Kidney (tissue), 14 donors: Measurements from ENCODE around the gene RXFP3. TPM values are rescaled to one million over a fixed set of nuclear protein-coding genes. Genes with fewer than 3 reads are reported as not detected.
A peak's percentile ranks its signal among the peaks of the same experiment; 100 is the strongest.

ENCODE experiments used
- DNase-seq, 5 donors: peaks; one replicate each; pipeline ENCODE4 v3.0.0-alpha.2; 2013 to 2020
- FAIRE-seq: peaks from 2 replicates; lab custom pipeline; 2012; peaks lifted over from hg19 to GRCh38; lab: Jason Lieb, UNC
- H3K27ac ChIP-seq, 2 donors: one replicate each; pipeline ENCODE4 v1.7.0; 2013; ENCODE audit warnings: low read depth in 2 of 2, low read length in 2 of 2, inconsistent platforms in 1 of 2
- H3K27me3 ChIP-seq: one replicate; pipeline ENCODE4 v1.7.1; 2013; ENCODE audit warnings: low read length, inconsistent platforms; ENCODE audit not compliant: control insufficient read depth, insufficient read depth
- H3K36me3 ChIP-seq, 3 donors: one replicate each; pipeline versions ENCODE4 v1.7.0 to v1.7.1; 2013; ENCODE audit warnings: low read length in 3 of 3, control low read depth in 1 of 3, inconsistent platforms in 1 of 3; ENCODE audit not compliant: insufficient read depth in 3 of 3, control insufficient read depth in 2 of 3
- H3K4me1 ChIP-seq, 3 donors: one replicate each; pipeline versions ENCODE4 v1.7.0 to v1.7.1; 2013; ENCODE audit warnings: low read length in 3 of 3, inconsistent platforms in 1 of 3, low read depth in 1 of 3; ENCODE audit not compliant: control insufficient read depth in 2 of 3, insufficient read depth in 2 of 3
- H3K4me3 ChIP-seq, 3 donors: one replicate each; pipeline versions ENCODE4 v1.7.0 to v1.8.1; 2013; ENCODE audit warnings: low read length in 3 of 3, control low read depth in 1 of 3, inconsistent platforms in 1 of 3
- H3K9ac ChIP-seq, 3 donors: one replicate each; pipeline versions ENCODE4 v1.7.0 to v1.7.1; 2013; ENCODE audit warnings: low read length in 3 of 3, control low read depth in 1 of 3, inconsistent platforms in 1 of 3
- H3K9me3 ChIP-seq, 3 donors: one replicate each; pipeline versions ENCODE4 v1.7.0 to v1.7.1; 2013; ENCODE audit warnings: low read length in 3 of 3, control low read depth in 1 of 3, inconsistent platforms in 1 of 3; ENCODE audit not compliant: control insufficient read depth in 2 of 3, insufficient read depth in 1 of 3
- CTCF ChIP-seq: IDR thresholded peaks from 3 replicates; pipeline ENCODE4 v1.5.1; 2012; ENCODE audit warnings: mild to moderate bottlenecking, moderate library complexity, borderline replicate concordance; ENCODE audit not compliant: insufficient read depth; ENCODE audit errors: extremely low read depth
- intact Hi-C: fragments of 100-400 bp; cut with DNase I; formaldehyde crosslinking; loops from one replicate; pipeline ENCODE4 v1.11.1; 2022
- polyA plus RNA-seq: library from polyadenylated mRNA; stranded (reverse); fragments of 350-450 nt; fragmentation: Illumina TruSeq; extraction: RNeasy Lipid Tissue Mini Kit (QIAGEN cat#74804); gene quantifications from one replicate; pipeline ENCODE4 v1.2.3, GENCODE V29; 2014; ENCODE audit warnings: low read depth, low replicate concordance; ENCODE audit not compliant: insufficient read depth
- total RNA-seq: library from RNA; stranded (reverse); fragmentation: NEBNext Ultra II Directional; extraction: Animal tissue kit (Norgen Biotek cat#: 25700); gene quantifications from one replicate; pipeline ENCODE4 v1.2.1, GENCODE V29; 2021
- donor health status: control.
- donor health status: control.
- donor health status: control.
- donor health status: control.
- donor health status: control.
- donor health status: DM: yes; HTN: yes; CAD: no.
- donor health status: Normal renal cell carcinoma (clear cell type).

Gene RXFP3
- total and polyA plus RNA-seq, 2 donors from 2014 or later, result not detected

- intact Hi-C loops, result no loop called here
- Histone ChIP-seq H3K27ac (no peak overlapping the region), H3K27me3 (no peaks in the 10 kb centered on the region), H3K4me1 (no peaks in the 10 kb centered on the region), H3K36me3 (peaks cover 0 to 5% (median 2%) of the 10 kb centered on the region in 3 donors), H3K9ac (no peak overlapping the region), H3K9me3 (peaks cover 0 to 6% (median 0%) of the 10 kb centered on the region in 3 donors), H3K4me3 (no peak overlapping the region)
- no peak for TF ChIP-seq CTCF
- DNase-seq, result no peak
- no peak for FAIRE-seq
These were observed 45.4 kb downstream of the RXFP3 start for GRCh38 chr5:33981408-33982162.

GRCh38 chr5:33984178-33984577, 48.0 kb downstream of the RXFP3 start:
- Histone ChIP-seq H3K27ac (no peak overlapping the region), H3K36me3 (peaks cover 7 to 24% (median 9%) of the 10 kb centered on the region in 3 donors), H3K4me1 (no peaks in the 10 kb centered on the region), H3K4me3 (no peak overlapping the region), H3K9me3 (peaks cover 0 to 6% (median 0%) of the 10 kb centered on the region in 3 donors), H3K27me3 (no peaks in the 10 kb centered on the region), H3K9ac (no peak overlapping the region)
- no peak for DNase-seq
- intact Hi-C loops, result no loop called here
- TF ChIP-seq CTCF, result no peak
- FAIRE-seq, result no peak

- intact Hi-C loops, result no loop called here
- Histone ChIP-seq H3K27ac (no peak within 1 kb of the TSS), H3K4me3 (peak within 1 kb of the TSS in 1 of 3 donors; percentile 3), H3K4me1 (no peaks in the 10 kb centered on the region), H3K9me3 (peaks cover 0 to 6% (median 0%) of the 10 kb centered on the region in 3 donors), H3K9ac (no peak within 1 kb of the TSS), H3K36me3 (peaks cover 7 to 27% (median 9%) of the 10 kb centered on the region in 3 donors), H3K27me3 (no peaks in the 10 kb centered on the region)
- DNase-seq, result no peak
- no peak for FAIRE-seq
- no peak for TF ChIP-seq CTCF
These were observed 48.5 kb downstream of the RXFP3 start, which contains the start of gene SLC45A2 for GRCh38 chr5:33984671-33985124. TSS of gene SLC45A2 (minus strand) at chr5:33984693. CDS start at chr5:33984583, 110 bp downstream.
